HL-60 (cell line): ENCODE data around the gene ST7.

Experiments
- SPI1 ChIP-seq: IDR thresholded peaks from 2 replicates; pipeline ENCODE4 v1.6.1; 2012; ENCODE audit warnings: low read depth, mild to moderate bottlenecking, borderline replicate concordance
- TF ChIP-seq, protein P1 (sequence below): IDR thresholded peaks from one replicate; pipeline ENCODE4 v1.5.1; 2011; ENCODE audit warnings: low read length, control low read depth, inconsistent platforms; ENCODE audit not compliant: insufficient read depth

- TF ChIP-seq, protein P1, sequence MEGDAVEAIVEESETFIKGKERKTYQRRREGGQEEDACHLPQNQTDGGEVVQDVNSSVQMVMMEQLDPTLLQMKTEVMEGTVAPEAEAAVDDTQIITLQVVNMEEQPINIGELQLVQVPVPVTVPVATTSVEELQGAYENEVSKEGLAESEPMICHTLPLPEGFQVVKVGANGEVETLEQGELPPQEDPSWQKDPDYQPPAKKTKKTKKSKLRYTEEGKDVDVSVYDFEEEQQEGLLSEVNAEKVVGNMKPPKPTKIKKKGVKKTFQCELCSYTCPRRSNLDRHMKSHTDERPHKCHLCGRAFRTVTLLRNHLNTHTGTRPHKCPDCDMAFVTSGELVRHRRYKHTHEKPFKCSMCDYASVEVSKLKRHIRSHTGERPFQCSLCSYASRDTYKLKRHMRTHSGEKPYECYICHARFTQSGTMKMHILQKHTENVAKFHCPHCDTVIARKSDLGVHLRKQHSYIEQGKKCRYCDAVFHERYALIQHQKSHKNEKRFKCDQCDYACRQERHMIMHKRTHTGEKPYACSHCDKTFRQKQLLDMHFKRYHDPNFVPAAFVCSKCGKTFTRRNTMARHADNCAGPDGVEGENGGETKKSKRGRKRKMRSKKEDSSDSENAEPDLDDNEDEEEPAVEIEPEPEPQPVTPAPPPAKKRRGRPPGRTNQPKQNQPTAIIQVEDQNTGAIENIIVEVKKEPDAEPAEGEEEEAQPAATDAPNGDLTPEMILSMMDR, result no peak
- TF ChIP-seq SPI1, result no peak
Measured at GRCh38 chr7:117216436-117217069, 263.3 kb downstream of the ST7 start.
